HG02763 (cell line): ENCODE data around the gene PLCE1.

ENCODE experiments used
- ATAC-seq: cut with Tn5 transposase; IDR thresholded peaks from one replicate; pipeline ENCODE4 v1.9.1; 2021; ENCODE audit warnings: mild to moderate bottlenecking, moderate library complexity; ENCODE audit not compliant: unreplicated experiment

PLCE1 gene

GRCh38 chr10:94016727-94017714 is 23.3 kb downstream of the PLCE1 start:
- no peak for ATAC-seq

DNA sequence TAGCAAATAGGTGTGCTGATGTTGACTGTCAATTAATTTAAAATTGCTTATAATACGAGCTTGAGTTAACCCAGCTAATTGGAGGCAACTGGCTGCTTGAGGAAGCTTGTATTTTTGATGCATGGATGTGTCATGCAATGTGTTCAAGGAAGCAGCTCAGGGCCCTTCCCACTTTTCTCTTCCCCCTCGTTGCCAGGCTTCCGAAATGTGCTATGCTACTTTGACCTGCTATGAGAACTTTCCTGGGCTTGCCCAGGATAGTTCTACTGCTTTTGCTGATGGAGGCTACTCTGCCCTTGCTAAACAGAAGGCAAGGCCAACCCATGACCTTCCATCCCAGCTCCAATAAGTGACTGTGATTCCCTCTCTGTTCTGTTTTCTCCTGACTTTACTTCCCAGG is 24.4 kb downstream of the PLCE1 start:
- no peak for ATAC-seq

DNA sequence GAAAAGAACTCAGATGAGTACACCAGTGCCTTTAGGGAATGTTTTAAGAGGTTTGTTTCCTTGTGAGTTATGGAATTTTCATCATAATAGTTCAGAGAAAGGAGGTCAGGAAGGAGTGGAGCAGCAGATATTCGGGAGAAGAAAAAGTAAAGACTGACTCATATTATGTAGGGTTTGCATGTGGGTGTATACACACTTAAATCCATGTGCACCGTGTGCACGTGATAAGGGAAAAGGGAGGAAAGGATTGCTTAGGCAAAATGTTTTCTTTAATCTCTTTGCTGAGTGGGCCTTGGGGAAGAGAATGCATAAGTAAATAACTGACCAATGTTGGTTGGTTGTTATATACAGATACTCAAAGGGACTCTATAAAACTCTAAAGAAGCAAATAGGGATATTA is 30.2 kb downstream of the PLCE1 start:
- no peak for ATAC-seq

GRCh38 chr10:94024407-94024806 is 30.7 kb downstream of the PLCE1 start:
- ATAC-seq: no peak

- ATAC-seq: no peak
Measured at GRCh38 chr10:94025806-94026205, 32.1 kb downstream of the PLCE1 start.

DNA sequence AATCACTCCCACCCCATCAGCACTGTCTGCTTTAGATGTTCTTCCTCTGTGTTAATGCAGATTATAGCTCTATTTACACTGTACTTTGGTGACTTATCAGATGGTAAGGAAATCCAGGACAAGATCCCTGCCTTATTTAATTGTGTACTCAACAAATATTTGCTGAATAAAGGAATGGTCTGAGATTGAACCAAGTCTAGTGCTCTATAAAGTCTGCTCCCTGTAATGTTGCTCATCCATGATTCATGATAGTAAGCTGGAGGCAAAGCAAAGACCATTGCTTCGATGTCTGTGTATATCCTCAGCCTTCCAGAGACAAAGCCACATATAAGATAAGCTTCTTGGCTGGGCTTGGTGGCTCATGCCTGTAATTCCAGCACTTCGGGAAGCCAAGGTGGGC is 33.5 kb downstream of the PLCE1 start:
- ATAC-seq: no peak

- no peak for ATAC-seq
Measured at GRCh38 chr10:94029955-94030354, 36.2 kb downstream of the PLCE1 start.

DNA sequence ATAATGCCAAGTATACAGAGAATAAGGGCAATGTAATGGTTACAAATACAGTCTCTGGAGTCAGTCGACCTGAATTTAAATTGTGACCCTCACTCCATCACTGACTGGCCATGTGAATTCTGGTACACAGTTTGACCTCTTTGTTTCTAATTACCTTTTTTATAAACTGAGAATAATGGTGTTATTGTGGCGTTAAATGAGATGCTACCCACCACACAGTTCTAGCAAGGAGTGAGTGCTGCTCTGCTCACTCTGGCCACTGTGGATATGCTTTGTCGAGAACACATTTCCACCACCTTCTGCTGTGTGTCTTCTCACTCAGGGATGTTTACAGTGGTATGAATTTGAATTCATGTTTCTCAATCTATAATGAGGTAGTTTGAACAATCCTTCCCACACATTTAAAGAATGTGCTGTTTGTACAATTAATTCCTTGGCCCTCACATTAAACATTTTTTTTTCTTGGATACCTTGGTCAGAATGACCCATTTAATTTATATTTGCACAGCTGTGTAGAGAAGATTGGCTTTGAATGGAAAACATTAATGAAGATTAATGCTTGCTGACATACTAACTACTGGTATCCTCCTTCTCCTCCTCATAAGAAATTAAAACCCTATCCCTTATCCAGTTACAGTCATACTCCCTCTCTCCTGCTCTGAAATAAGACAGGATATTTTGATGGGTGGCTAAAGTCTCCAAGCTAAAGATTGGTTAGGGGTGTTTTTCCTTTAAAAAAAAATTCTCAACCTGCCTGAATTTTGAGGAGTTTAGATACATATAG is 42.4 kb downstream of the PLCE1 start:
- no peak for ATAC-seq

DNA sequence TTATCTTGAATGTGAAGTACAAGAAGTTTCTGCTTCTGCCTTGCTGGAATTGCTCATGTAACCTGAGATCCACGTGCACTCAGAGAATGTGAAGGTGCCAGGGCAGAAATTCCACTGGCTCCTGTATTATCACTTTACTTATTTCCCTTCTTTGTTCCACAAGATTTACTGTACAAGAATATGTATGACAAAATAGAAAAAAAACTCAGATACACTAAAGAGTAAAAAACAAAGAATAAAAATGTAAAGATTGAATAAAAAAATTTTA is 43.0 kb downstream of the PLCE1 start:
- no peak for ATAC-seq

DNA sequence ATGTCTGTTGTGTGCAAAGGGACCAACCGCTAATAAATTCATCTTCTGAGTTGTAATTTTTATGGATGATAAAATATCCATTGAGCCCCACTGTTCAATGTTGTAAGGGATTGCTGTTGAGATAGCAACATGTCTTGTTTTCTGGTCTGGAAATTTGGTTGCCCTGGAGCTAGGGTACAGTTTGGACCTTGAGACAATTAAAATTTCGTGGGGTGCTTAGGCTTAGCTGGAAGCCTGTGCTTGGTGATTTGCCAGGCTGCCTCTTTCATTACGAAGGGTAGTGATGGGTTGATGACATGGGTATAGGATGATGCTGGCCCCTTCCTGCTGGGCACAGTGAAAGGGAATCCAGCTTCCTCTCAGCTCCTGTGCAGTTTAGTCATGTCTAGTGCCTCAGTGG is 43.6 kb downstream of the PLCE1 start:
- no peak for ATAC-seq

GRCh38 chr10:94038024-94038423 is 44.3 kb downstream of the PLCE1 start:
- ATAC-seq: no peak

DNA sequence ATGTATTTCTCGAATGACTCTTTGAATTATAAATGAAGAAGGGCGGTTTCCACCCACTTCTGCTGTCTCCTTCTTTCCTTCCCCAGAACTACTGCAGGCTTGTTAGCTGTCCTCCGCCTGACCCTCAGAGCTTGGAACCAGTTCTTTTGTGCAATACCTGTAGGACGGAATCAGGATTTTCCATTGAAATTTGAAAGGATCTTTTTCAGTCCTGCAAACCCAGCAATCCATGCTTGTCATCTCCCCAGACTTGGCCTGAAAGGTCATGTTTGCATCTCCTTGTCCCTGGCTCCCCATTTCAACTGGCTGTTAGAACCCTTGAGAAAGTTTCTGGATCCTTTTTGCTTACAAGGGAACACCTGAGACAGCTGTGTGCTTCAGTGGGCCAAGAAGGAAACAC is 47.5 kb downstream of the PLCE1 start:
- ATAC-seq: no peak

GRCh38 chr10:94042001-94042833 is 48.5 kb downstream of the PLCE1 start:
- ATAC-seq: no peak

- no peak for ATAC-seq
Measured at GRCh38 chr10:94042834-94043175, 49.1 kb downstream of the PLCE1 start.
